Measurements from ENCODE around the gene TSTD2.

Gene TSTD2

DNA sequence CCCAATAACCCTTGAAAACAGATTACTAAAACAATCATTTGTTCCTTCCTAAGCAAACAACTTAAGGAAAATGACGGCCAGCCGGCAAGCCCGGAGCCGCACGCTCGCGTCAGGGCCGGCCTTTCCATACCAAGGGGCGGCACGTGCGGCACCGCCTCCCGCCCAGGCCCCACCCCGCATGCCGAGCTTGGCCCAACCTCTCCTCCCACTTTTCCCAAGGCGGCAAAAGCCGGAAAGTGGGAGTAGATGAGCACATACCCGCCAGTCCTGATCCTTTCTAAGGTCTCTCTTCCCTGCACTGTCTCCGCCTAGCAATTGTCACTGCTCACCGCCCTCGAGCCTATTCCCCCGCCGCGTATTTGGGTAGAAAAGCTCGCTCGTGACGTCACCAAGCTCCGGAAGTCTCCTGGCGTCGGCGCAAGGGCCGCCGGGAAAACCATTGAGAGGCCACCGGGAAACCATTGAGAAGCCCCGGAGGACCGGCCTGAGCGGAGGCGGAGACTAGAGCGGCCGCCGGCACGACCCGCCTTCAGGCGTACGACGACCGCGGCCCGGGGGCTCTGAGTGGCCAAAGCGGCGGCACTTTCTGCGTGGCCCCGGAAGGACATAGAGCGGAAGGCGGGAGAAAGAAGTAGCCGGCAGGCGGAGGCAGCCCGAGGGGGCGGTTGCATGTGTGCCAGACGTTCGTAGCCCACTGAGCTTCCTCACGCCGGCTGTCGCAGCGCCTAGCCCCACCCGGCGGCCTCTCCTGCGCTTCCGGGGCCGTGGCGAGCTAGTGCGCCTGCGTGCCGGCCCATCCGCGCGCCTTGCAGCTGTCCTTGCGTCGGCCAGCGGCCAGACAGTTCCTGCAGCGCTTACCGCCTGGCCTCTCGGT is at the start of gene TSTD2, which contains the start of gene NCBP1:
TSTD2 (minus strand) TSS at position 384 of the 874 bp plus-strand sequence. CDS start 5,806 bp downstream, outside the sequence.
NCBP1 (plus strand) TSS at position 837 of the 874 bp plus-strand sequence. CDS start 61 bp downstream, outside the sequence.
- DNase-seq: peak; percentile 98

DNA sequence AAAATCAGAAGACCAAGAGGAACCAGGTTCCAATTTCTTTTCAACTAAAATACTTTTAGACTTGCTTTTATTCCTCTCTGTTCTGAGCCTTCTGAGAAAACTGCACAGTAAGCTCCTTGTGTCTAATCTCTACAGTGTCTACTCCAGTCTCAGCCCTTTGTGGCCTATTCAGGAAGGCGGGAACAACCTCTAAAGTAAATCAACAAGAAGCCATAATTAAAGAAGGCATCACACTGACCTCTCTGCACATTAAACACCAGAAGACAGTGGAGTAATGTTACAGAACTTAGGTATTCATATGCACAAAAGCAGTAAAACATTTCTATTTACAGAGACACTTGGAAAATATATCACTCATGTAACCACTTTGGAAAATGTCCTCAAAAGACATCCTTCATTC is 49.1 kb upstream of the TSTD2 start:
- DNase-seq: no peak

DNA sequence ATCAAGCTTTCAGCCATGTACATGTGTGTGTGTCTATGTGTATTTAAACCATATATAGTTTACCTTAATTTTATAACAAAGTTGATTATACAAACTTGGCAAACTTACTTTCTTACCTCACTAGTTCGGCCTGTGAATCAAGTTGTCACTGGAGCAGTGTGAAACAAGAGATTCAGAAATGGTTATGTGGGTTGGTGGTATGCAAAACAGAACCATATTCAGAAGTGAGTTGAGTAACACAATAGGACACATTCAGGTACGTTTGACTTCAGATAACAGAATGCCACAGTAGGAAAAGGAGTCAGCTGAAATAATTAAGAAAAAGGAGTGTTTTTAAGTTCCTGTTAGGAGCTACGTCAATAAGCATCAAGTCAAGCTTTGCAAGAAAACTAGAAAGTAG is 42.5 kb upstream of the TSTD2 start:
- no peak for DNase-seq

GRCh38 chr9:97673922-97674321 is 40.8 kb upstream of the TSTD2 start:
- DNase-seq: no peak

- no peak for DNase-seq
Measured at GRCh38 chr9:97672403-97672802, 39.2 kb upstream of the TSTD2 start.

DNA sequence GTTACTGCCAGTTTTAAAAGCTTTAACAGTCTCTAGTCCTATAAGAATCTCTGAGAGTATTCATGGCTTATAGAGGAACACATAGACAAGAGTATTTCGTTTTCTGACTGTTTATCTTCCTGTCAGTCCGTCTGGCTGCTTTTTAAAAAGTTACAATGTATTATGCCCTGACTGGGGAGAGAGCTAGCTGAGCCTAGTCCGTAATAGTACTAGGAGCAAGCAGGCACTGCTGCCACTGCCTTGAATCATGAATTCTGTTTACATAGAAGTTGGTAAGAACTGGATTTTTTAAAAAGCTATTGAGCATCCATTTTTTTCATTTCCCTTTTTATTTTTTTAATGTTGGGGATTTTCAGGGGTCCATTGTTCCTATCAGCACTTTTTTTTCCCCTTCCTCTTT is 37.4 kb upstream of the TSTD2 start:
- no peak for DNase-seq

DNA sequence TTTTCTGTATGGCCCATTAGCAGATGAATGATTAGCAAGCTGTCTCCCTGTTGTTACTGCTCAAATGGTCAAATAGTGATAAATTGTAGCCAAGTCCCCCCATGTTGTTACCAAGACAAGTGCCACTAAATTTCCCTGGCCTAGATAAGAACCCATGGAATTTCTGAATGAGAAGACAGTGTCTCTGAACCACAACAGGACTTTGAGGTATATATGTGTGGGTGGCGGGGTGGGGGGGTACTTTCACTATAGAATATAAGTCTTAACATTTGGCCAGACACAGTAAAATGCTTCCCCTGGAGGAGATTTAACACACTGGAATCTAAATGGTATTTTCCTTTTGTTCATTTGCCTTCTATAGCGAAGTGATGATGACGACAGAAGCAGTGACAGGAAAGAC is 35.3 kb upstream of the TSTD2 start:
- DNase-seq: no peak

GRCh38 chr9:97666907-97667686 is 33.9 kb upstream of the TSTD2 start:
- DNase-seq: no peak

- DNase-seq: no peak
Measured at GRCh38 chr9:97665742-97666141, 32.6 kb upstream of the TSTD2 start.

GRCh38 chr9:97660847-97661246 is 27.7 kb upstream of the TSTD2 start:
- no peak for DNase-seq

DNA sequence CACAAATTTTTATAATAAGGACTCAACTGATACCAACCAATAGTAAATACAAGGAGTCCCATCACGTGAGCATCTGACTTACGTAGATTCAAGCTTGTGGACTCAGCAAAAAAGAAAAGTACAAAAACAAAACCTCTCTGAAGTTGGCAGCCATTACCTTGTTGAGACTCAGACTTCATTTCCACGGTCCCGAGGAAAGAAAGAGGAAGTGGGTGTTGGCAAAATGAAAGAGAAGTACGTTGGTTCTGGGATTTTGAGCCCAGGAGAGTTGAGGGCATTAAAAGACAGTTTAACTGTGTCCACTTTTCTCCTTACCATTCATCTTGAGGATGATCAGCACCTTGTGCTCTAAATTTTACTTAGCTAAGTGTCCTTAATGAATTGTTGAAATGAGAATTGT is 27.2 kb upstream of the TSTD2 start:
- DNase-seq: no peak

DNA sequence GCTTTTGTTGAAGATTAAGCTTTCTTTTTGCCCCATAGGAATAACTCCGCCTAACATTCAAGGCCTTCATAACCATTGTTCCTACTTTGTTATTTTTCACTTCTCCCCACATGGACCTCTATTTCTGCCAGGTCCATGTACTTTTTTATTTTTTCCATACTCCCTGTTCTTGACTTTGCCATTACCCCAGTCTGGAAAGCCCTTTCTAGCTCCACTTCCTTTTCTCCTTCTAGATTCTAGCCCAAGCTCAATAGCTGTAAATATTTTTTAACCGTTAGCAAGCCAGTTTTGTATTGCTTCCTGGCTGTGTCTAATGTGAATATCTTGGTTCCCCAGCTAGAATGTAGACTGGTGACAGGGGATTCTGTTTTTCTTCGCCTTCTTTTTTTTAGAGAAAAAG is 26.6 kb upstream of the TSTD2 start:
- DNase-seq: no peak

DNA sequence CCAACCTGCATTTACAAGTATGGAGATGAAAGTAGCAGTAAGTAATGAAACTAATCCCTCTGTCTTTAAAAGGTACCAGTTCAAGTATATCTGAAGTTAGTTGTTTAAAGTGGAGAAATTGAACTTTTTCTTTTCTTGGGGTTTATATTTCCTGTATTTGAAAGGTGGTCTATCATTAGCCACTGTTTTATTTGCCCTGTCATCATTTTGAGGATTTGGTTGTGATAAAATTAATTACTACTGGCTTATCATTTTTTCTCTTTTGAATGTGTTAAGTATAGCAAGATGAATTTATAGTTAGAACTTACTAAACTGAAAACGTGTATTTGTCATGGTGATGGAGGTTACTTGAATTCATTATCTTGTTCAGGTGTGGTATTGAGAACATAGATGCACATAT is 25.5 kb upstream of the TSTD2 start:
- no peak for DNase-seq

DNA sequence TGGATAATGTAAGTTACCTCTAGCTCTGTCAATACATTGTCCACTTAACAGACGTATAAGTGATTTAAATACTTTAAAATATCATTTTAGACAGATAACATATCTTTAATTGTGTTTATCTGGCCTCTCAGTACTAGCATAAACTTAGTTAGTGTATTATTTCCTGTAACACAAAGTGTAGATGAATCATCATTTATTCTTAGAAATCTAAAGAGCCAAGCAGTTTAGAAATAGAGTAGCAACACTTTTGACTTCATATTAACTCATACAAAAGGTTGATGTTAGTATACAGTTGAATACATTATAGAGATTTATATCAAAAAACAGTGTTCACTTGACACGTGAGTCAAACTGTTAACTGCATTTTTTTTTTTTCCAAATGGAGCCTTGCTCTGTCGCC is 18.5 kb upstream of the TSTD2 start:
- DNase-seq: no peak

GRCh38 chr9:97647996-97648395 is 14.8 kb upstream of the TSTD2 start:
- no peak for DNase-seq

DNA sequence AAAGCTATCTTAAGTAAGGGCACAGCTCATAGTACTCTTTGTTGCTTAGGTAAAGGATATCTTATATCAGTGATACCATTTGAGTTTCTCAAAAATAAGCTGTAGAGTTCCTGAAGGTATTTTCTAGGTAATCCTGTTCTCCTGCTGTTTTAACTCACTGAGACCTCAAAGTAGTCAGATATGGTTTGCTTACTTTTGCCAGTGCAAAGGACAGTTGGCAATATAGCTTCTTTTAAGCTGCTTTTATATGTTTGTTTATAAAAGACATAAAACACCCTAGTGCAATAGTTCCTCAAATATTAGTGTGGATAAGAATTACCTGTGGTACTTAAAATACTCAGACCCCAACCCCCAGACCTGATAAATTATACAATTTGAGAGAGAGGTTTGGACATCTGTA is 12.6 kb upstream of the TSTD2 start:
- DNase-seq: no peak

DNA sequence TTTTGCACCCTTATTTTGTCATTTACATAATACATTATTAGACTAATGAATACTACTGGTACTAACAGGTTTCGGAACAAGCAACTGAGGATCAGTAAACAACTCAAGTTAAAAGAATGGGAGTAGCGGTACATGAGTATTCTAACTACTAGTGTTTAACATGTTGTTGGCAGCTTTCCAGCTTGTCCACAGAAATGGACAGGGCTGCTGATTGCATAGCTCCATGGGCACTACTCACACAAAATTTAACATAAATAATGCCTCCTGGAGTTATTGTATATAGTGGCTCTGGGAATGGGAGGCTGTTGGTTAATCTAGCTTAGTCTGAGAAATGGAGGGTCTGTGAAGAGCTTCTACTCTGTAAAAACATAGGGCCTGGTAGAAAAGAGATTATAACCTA is 7.2 kb upstream of the TSTD2 start:
- DNase-seq: no peak

- no peak for DNase-seq
Measured at GRCh38 chr9:97638666-97639065, 5.5 kb upstream of the TSTD2 start.

DNA sequence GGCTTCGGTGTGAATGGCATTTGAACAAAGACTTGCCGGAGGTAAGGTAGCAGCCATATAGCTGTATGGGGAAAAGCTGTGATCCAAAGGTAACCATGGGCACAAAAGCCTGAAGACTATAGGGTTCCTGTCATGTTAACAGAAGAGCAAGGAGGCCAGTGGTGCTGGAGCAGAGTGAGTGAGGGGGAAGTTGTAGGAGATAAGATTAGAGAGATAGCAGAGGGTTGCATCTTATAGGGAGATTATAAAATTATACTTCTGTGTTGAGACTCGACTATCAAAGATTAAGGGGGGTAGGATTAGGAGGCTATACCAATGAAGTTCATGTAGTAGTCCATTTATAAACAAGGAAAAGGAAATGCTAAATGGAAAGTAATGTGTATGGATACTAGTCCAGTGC is 3.7 kb upstream of the TSTD2 start:
- DNase-seq: no peak

DNA sequence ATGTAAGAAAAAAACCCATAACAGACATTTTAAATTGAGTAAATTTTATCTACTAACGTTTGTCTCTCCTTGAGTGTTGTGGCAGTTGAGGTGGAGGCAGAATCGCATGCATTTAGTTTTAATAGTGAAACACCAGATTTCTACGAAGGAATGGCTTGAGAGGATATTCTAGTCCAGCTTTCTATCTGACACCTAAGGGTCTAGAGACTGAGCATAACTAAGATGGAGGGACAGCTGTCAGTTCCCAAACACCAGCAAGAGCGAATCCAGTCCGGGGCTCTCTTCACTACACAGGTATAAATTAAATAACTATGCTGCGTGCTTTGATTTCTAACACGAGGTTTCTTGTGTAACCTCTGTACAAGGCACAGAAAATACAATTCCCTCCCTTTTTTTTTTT is 1.9 kb upstream of the TSTD2 start:
- no peak for DNase-seq

DNA sequence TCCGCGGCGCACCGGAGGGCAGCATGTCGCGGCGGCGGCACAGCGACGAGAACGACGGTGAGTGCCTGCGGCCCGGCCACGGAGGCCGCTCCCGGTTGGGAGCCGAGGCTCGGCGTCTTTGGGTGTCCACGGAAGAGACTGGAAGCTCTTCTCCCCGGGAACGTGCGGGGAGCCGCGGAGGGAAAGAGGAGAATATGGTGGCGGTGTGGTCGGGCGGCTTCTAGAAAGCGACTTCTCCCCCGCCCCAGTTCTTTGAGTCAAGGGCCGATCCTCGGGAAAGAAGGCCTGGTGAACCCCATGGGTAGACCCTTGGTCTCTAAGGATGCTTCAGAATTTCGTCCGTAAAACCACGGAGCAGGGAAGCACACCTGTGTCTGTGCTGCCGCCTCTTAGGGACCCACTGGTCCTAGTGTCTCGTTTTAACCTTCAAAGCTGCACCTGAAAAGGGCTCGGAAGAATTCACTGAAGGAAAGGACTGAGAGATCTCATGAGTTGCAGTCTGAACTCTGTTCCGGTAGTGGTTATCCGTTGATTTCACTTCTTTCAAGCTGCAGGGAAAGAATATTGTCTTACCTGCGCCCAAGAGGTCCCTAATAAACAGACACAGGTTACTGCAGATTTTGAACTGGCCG is 807 bp upstream of the TSTD2 start:
- DNase-seq: peak; percentile 10

DNA sequence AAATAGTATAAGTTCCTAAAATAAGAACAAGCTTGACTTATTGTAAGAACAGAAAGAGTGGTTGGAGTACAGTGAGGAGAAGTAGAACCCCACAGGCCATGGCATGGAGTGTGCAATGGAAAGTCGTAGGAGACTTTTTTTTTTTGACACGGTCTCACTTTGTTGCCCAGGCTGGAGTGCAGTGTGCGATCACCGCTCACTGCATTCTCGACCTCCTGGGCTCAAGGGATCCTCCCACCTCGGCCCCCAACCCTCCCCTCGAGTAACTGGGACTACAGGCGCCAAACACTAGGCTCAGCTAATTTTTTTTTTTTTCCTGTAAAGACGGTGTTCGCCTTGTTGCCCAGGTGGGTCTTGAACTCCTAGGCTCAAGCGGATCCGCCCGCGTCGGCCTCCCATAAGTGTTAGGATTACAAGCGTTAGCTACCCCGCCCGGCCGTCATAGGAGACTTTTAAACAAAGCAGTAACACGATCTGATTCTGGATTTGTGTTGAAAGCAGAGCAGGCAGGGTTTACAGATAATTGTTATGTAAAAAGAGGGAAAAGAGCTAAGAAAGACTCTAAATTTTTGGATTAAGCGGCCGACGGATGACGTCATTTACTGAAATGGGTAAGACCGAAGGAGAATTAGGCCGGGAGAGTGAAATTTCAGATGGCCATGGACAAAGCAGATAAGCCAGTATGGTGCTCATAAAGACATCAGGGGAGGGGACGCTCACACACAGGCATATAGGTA is 752 bp downstream of the TSTD2 start:
- no peak for DNase-seq

- DNase-seq: no peak
Measured at GRCh38 chr9:97630591-97630990, 2.6 kb downstream of the TSTD2 start.
